ENCODE results near the gene HMCN2.

DNA sequence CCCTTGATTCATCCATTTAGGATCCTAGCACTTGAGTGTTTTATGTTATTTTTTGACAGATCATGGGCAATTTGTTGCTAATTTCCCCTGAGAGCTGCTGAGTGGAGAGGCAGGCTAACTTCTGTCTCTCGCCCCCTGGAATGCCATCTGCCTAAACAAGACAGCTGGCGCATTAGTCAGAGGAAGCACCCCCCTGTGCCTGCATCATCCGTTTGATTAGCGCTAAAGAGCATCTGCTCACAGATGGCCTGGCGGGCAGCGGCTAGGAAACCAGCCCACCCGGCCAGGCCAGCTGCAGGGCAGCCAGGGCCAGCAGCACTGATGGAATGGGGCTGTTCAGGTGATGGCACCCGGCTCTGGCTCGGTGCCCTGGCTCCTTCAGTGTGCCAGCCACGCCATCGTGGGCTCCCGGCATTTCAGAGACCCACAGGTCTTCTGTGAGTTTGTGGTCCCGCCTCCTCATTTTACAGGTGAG is 156.3 kb downstream of the HMCN2 start:
- TF ChIP-seq EZH2phosphoT487 (IDR thresholded peaks at IDR 0.05; ENCODE audit: insufficient read depth, low read depth) (no peak), EZH2 (IDR thresholded peaks at IDR 0.05; ENCODE audit: insufficient read depth, poor library complexity, severe bottlenecking) (no peak)

All from GM23248 (cell line).